GM23248 (cell line): Measurements from ENCODE around the gene TMEM259.

Experiments
- EZH2 ChIP-seq: fragments of 200-600 bp; sonication (generic); IDR thresholded peaks from 2 replicates; pipeline ENCODE4 v1.6.1; 2018; ENCODE audit warnings: antibody characterized with exemption, mild to moderate bottlenecking; ENCODE audit not compliant: insufficient read depth, poor library complexity, severe bottlenecking
- EZH2phosphoT487 ChIP-seq: fragments of 200-600 bp; sonication (generic); IDR thresholded peaks from 2 replicates; pipeline ENCODE4 v1.6.1; 2018; ENCODE audit warnings: antibody characterized with exemption, moderate library complexity, mild to moderate bottlenecking, low read depth; ENCODE audit not compliant: insufficient read depth

GRCh38 chr19:1066748-1067340, 45.9 kb upstream of the TMEM259 start, which contains the start of gene ARHGAP45:
- TF ChIP-seq EZH2, result no peak
- TF ChIP-seq EZH2phosphoT487, result no peak
